Natural killer cell treated with Interleukin-12 subunit alpha and Interleukin-12 subunit beta and Interleukin-15 and Interleukin-18, amount 100 ng/mL, for 72 hours (primary cell): ENCODE measurements around the gene IRAK2. TPM values are rescaled to one million over a fixed set of nuclear protein-coding genes. Genes with fewer than 3 reads are reported as not detected.

Source experiments
- ATAC-seq, 2 donors: fragments of 150-1000 bp; cut with Tn5 transposase in 1 of 2; sonication (Bioruptor Pico), chemical (Tn5 transposase) in 1 of 2; 2 replicates each; pipeline ENCODE4 v1.10.0; 2021
- DNase-seq: peaks from one replicate; pipeline ENCODE4 v3.0.0; 2022; ENCODE audit warnings: low spot score
- H3K27ac Mint-ChIP-seq, 2 donors: 1 replicate in 1 of 2; 2 replicates in 1 of 2; pipeline ENCODE4 v1.8.0; 2022; ENCODE audit warnings: mixed read lengths in 2 of 2, mild to moderate bottlenecking in 1 of 2, moderate library complexity in 1 of 2
- H3K27me3 Mint-ChIP-seq, 2 donors: 1 replicate in 1 of 2; 2 replicates in 1 of 2; pipeline ENCODE4 v1.8.0; 2022; ENCODE audit warnings: mixed read lengths in 2 of 2
- H3K36me3 Mint-ChIP-seq: one replicate; pipeline ENCODE4 v1.8.0; 2022; ENCODE audit warnings: mixed read lengths
- H3K4me1 Mint-ChIP-seq, 2 donors: 1 replicate in 1 of 2; 2 replicates in 1 of 2; pipeline ENCODE4 v1.8.0; 2022; ENCODE audit warnings: low read depth in 2 of 2, mixed read lengths in 2 of 2, mild to moderate bottlenecking in 1 of 2
- H3K4me3 Mint-ChIP-seq: one replicate; pipeline ENCODE4 v1.8.0; 2022; ENCODE audit warnings: mixed read lengths
- H3K9me3 Mint-ChIP-seq: 2 replicates; pipeline ENCODE4 v1.8.0; 2022; ENCODE audit warnings: mixed read lengths
- total RNA-seq, 2 donors: library from RNA; stranded (reverse); gene quantifications; one replicate each; pipeline ENCODE4 v1.2.3, GENCODE V29; 2022

IRAK2 gene
- total RNA-seq, 2 donors from 2014 or later, result 35.1 to 78.4 TPM

GRCh38 chr3:10233988-10234387, 69.3 kb downstream of the IRAK2 start:
- Mint-ChIP-seq H3K4me1 (peaks cover 28 to 34% of the 10 kb centered on the region in 2 donors), H3K27me3 (no peaks in the 10 kb centered on the region), H3K4me3 (no peak overlapping the region), H3K9me3 (no peaks in the 10 kb centered on the region), H3K36me3 (peaks cover 23% of the 10 kb centered on the region), H3K27ac (no peak overlapping the region)
- DNase-seq, result no peak
- no peak for ATAC-seq

- Mint-ChIP-seq H3K4me1 (peaks cover 33 to 35% of the 10 kb centered on the region in 2 donors), H3K9me3 (no peaks in the 10 kb centered on the region), H3K27ac (no peak overlapping the region), H3K4me3 (no peak overlapping the region), H3K36me3 (peaks cover 27% of the 10 kb centered on the region), H3K27me3 (no peaks in the 10 kb centered on the region)
- DNase-seq, result no peak
- no peak for ATAC-seq
Observed at GRCh38 chr3:10234526-10235230, 70.0 kb downstream of the IRAK2 start.

- DNase-seq, result no peak
- Mint-ChIP-seq H3K4me3 (no peak overlapping the region), H3K27me3 (no peaks in the 10 kb centered on the region), H3K4me1 (peaks cover 33 to 36% of the 10 kb centered on the region in 2 donors), H3K9me3 (no peaks in the 10 kb centered on the region), H3K36me3 (peaks cover 27% of the 10 kb centered on the region), H3K27ac (no peak overlapping the region)
- ATAC-seq, result no peak
Observed at GRCh38 chr3:10235551-10235950, 70.8 kb downstream of the IRAK2 start.

GRCh38 chr3:10238345-10239183, 73.8 kb downstream of the IRAK2 start:
- Mint-ChIP-seq H3K27ac (peak overlapping the region; percentile 71 to 80), H3K9me3 (no peaks in the 10 kb centered on the region), H3K36me3 (peaks cover 32% of the 10 kb centered on the region), H3K27me3 (no peaks in the 10 kb centered on the region), H3K4me1 (peaks cover 37 to 44% of the 10 kb centered on the region in 2 donors), H3K4me3 (peak overlapping the region; percentile 17)
- ATAC-seq (no peak), DNase-seq (no peak)

GRCh38 chr3:10240799-10241198, 76.1 kb downstream of the IRAK2 start:
- H3K9me3 Mint-ChIP-seq, result peaks cover 3% of the 10 kb centered on the region
- no peaks in the 10 kb centered on the region for H3K27me3 Mint-ChIP-seq
- H3K27ac Mint-ChIP-seq, result no peak overlapping the region
- H3K4me1 Mint-ChIP-seq, result peaks cover 41 to 50% of the 10 kb centered on the region in 2 donors
- ATAC-seq, result no peak
- H3K36me3 Mint-ChIP-seq, result peaks cover 53% of the 10 kb centered on the region
- no peak overlapping the region for H3K4me3 Mint-ChIP-seq
- DNase-seq, result no peak

GRCh38 chr3:10242182-10243065, 77.7 kb downstream of the IRAK2 start:
- Mint-ChIP-seq H3K4me3 (peak overlapping the region; percentile 86), H3K36me3 (peaks cover 52% of the 10 kb centered on the region), H3K4me1 (peaks cover 40 to 45% of the 10 kb centered on the region in 2 donors), H3K27me3 (no peaks in the 10 kb centered on the region), H3K9me3 (peaks cover 3% of the 10 kb centered on the region), H3K27ac (peak overlapping the region; percentile 91 to 93)
- DNase-seq (peak; percentile 83), ATAC-seq (peak; percentile 90 to 98)

- Mint-ChIP-seq H3K27ac (peak overlapping the region in 1 of 2 donors; percentile 60), H3K27me3 (no peaks in the 10 kb centered on the region), H3K36me3 (peaks cover 52% of the 10 kb centered on the region), H3K4me1 (peaks cover 34 to 38% of the 10 kb centered on the region in 2 donors), H3K4me3 (no peak overlapping the region), H3K9me3 (peaks cover 3% of the 10 kb centered on the region)
- no peak for ATAC-seq
- no peak for DNase-seq
Observed at GRCh38 chr3:10244009-10244408, 79.3 kb downstream of the IRAK2 start.

- Mint-ChIP-seq H3K27me3 (no peaks in the 10 kb centered on the region), H3K36me3 (peaks cover 58% of the 10 kb centered on the region), H3K4me3 (no peak overlapping the region), H3K27ac (no peak overlapping the region), H3K4me1 (peaks cover 39 to 40% of the 10 kb centered on the region in 2 donors), H3K9me3 (peaks cover 3% of the 10 kb centered on the region)
- ATAC-seq, result no peak
- DNase-seq, result no peak
Observed at GRCh38 chr3:10245081-10245712, 80.5 kb downstream of the IRAK2 start.

- no peaks in the 10 kb centered on the region for H3K27me3 Mint-ChIP-seq
- peaks cover 67% of the 10 kb centered on the region for H3K36me3 Mint-ChIP-seq
- H3K4me1 Mint-ChIP-seq, result peaks cover 47% of the 10 kb centered on the region in 2 donors
- peak overlapping the region; percentile 85 for H3K4me3 Mint-ChIP-seq
- peaks cover 3% of the 10 kb centered on the region for H3K9me3 Mint-ChIP-seq
- ATAC-seq (no peak), DNase-seq (no peak)
- H3K27ac Mint-ChIP-seq, result peak overlapping the region; percentile 85 to 94
Observed at GRCh38 chr3:10247679-10248183, 83.0 kb downstream of the IRAK2 start.

GRCh38 chr3:10248184-10248983, 83.7 kb downstream of the IRAK2 start, which contains the start of gene TATDN2:
TATDN2 (plus strand) TSS chr3:10248459; CDS start chr3:10249201, 742 bp downstream.
- H3K27me3 Mint-ChIP-seq, result no peaks in the 10 kb centered on the region
- H3K4me1 Mint-ChIP-seq, result peaks cover 45 to 48% of the 10 kb centered on the region in 2 donors
- DNase-seq (peak; percentile 98), ATAC-seq (peak; percentile 98)
- peak within 1 kb of the TSS; percentile 85 to 94 for H3K27ac Mint-ChIP-seq
- H3K36me3 Mint-ChIP-seq, result peaks cover 64% of the 10 kb centered on the region
- H3K9me3 Mint-ChIP-seq, result peaks cover 3% of the 10 kb centered on the region
- H3K4me3 Mint-ChIP-seq, result peak within 1 kb of the TSS; percentile 99

- H3K27me3 Mint-ChIP-seq, result no peaks in the 10 kb centered on the region
- ATAC-seq (peak; percentile 6 to 17), DNase-seq (peak; percentile 73)
- H3K36me3 Mint-ChIP-seq, result peaks cover 60% of the 10 kb centered on the region
- H3K9me3 Mint-ChIP-seq, result peaks cover 3% of the 10 kb centered on the region
- H3K27ac Mint-ChIP-seq, result peak overlapping the region; percentile 85 to 90
- peaks cover 49 to 52% of the 10 kb centered on the region in 2 donors for H3K4me1 Mint-ChIP-seq
- peak overlapping the region; percentile 99 for H3K4me3 Mint-ChIP-seq
Observed at GRCh38 chr3:10248984-10249748, 84.4 kb downstream of the IRAK2 start.
